Stimulated activated naive CD8-positive, alpha-beta T cell treated with anti-CD3 and anti-CD28 coated beads, Interleukin-15, Interleukin-2, amounts not matched to agents 100 ng/mL and 50 ng/mL, for 24 hours (primary cell): ENCODE results near the gene PLAAT2.

ENCODE experiments used
- H3K27ac Mint-ChIP-seq: one replicate; pipeline ENCODE4 v1.8.0; 2021; ENCODE audit warnings: mild to moderate bottlenecking, mixed read lengths
- H3K27me3 Mint-ChIP-seq: one replicate; pipeline ENCODE4 v1.8.0; 2021; ENCODE audit warnings: mixed read lengths
- H3K36me3 Mint-ChIP-seq: one replicate; pipeline ENCODE4 v1.8.0; 2021; ENCODE audit warnings: low read depth, mixed read lengths
- H3K4me1 Mint-ChIP-seq: one replicate; pipeline ENCODE4 v1.8.0; 2021; ENCODE audit warnings: low read depth, mixed read lengths
- H3K4me3 Mint-ChIP-seq: one replicate; pipeline ENCODE4 v1.8.0; 2021; ENCODE audit warnings: mild to moderate bottlenecking, mixed read lengths
- H3K9me3 Mint-ChIP-seq: one replicate; pipeline ENCODE4 v1.8.0; 2021; ENCODE audit warnings: mixed read lengths

Gene PLAAT2

GRCh38 chr11:63504933-63505586 lies 58.1 kb downstream of the PLAAT2 start:
- peaks cover 9% of the 10 kb centered on the region for H3K9me3 Mint-ChIP-seq
- H3K36me3 Mint-ChIP-seq, result peaks cover 6% of the 10 kb centered on the region
- H3K27ac Mint-ChIP-seq, result no peak overlapping the region
- no peaks in the 10 kb centered on the region for H3K27me3 Mint-ChIP-seq
- H3K4me3 Mint-ChIP-seq, result no peak overlapping the region
- H3K4me1 Mint-ChIP-seq, result peaks cover 6% of the 10 kb centered on the region

GRCh38 chr11:63504054-63504453 lies 59.1 kb downstream of the PLAAT2 start:
- peaks cover 12% of the 10 kb centered on the region for H3K36me3 Mint-ChIP-seq
- no peak overlapping the region for H3K4me3 Mint-ChIP-seq
- H3K4me1 Mint-ChIP-seq, result peaks cover 6% of the 10 kb centered on the region
- H3K27ac Mint-ChIP-seq, result no peak overlapping the region
- H3K9me3 Mint-ChIP-seq, result peaks cover 17% of the 10 kb centered on the region
- no peaks in the 10 kb centered on the region for H3K27me3 Mint-ChIP-seq

GRCh38 chr11:63503492-63503891 lies 59.7 kb downstream of the PLAAT2 start:
- H3K4me3 Mint-ChIP-seq, result no peak overlapping the region
- peaks cover 6% of the 10 kb centered on the region for H3K4me1 Mint-ChIP-seq
- peaks cover 12% of the 10 kb centered on the region for H3K36me3 Mint-ChIP-seq
- H3K9me3 Mint-ChIP-seq, result peaks cover 17% of the 10 kb centered on the region
- no peaks in the 10 kb centered on the region for H3K27me3 Mint-ChIP-seq
- H3K27ac Mint-ChIP-seq, result no peak overlapping the region
